Mesendoderm (in vitro differentiated cells): Measurements from ENCODE around the gene NGDN.

ENCODE experiments used
- DNase-seq: peaks from one replicate; pipeline ENCODE4 v3.0.0; 2013
- H2AK5ac ChIP-seq: 2 replicates; pipeline ENCODE4 v1.6.1; 2013; ENCODE audit warnings: low read length, inconsistent platforms
- H2BK120ac ChIP-seq: 2 replicates; pipeline ENCODE4 v1.6.1; 2013; ENCODE audit warnings: low read depth, mild to moderate bottlenecking, low read length, moderate library complexity, mixed read lengths
- H2BK15ac ChIP-seq: replicated peaks from 2 replicates; pipeline ENCODE4 v1.6.1; 2013; ENCODE audit warnings: low read depth, mild to moderate bottlenecking, moderate library complexity
- H2BK5ac ChIP-seq: 2 replicates; pipeline ENCODE4 v1.6.1; 2013; ENCODE audit warnings: low read length, inconsistent platforms
- H3K18ac ChIP-seq: 2 replicates; pipeline ENCODE4 v1.6.1; 2013; ENCODE audit warnings: mild to moderate bottlenecking, low read length, mixed read lengths
- H3K23ac ChIP-seq: one replicate; pipeline ENCODE4 v1.6.1; 2013; ENCODE audit warnings: low read length
- H3K27ac ChIP-seq: 2 replicates; pipeline ENCODE4 v1.5.1; 2013; ENCODE audit warnings: low read depth, mild to moderate bottlenecking, inconsistent platforms, low read length, moderate library complexity
- H3K27me3 ChIP-seq: 2 replicates; pipeline ENCODE4 v1.6.1; 2013; ENCODE audit warnings: low read length, control low read depth, mild to moderate bottlenecking, inconsistent platforms; ENCODE audit not compliant: insufficient read depth, poor library complexity
- H3K36me3 ChIP-seq: 2 replicates; pipeline ENCODE4 v1.6.1; 2013; ENCODE audit warnings: low read length, inconsistent platforms; ENCODE audit not compliant: control insufficient read depth, insufficient read depth
- H3K4ac ChIP-seq: one replicate; pipeline ENCODE4 v1.6.1; 2013; ENCODE audit warnings: low read depth, mild to moderate bottlenecking, low read length, moderate library complexity
- H3K4me1 ChIP-seq: 2 replicates; pipeline ENCODE4 v1.6.1; 2013; ENCODE audit warnings: low read depth, low read length, inconsistent platforms; ENCODE audit not compliant: control insufficient read depth
- H3K4me2 ChIP-seq: 2 replicates; pipeline ENCODE4 v1.6.1; 2013; ENCODE audit warnings: low read length
- H3K4me3 ChIP-seq: 2 replicates; pipeline ENCODE4 v1.5.1; 2013; ENCODE audit warnings: mild to moderate bottlenecking, low read length
- H3K56ac ChIP-seq: one replicate; pipeline ENCODE4 v1.6.1; 2013; ENCODE audit warnings: low read length
- H3K79me1 ChIP-seq: 2 replicates; pipeline ENCODE4 v1.6.1; 2013; ENCODE audit warnings: low read length, inconsistent platforms
- H3K79me2 ChIP-seq: 2 replicates; pipeline ENCODE4 v1.6.1; 2013; ENCODE audit warnings: mild to moderate bottlenecking, low read length; ENCODE audit not compliant: control insufficient read depth, insufficient read depth
- H3K9ac ChIP-seq: 2 replicates; pipeline ENCODE4 v1.6.1; 2013; ENCODE audit warnings: low read length, inconsistent platforms
- H4K5ac ChIP-seq: one replicate; pipeline ENCODE4 v1.6.1; 2013; ENCODE audit warnings: low read length
- H4K8ac ChIP-seq: one replicate; pipeline ENCODE4 v1.6.1; 2013; ENCODE audit warnings: low read depth, mild to moderate bottlenecking, control low read depth, low read length, moderate library complexity
- WGBS: extraction: QIAGEN DNeasy Blood & Tissue Kit; methylation state at CpG from one replicate; pipeline ENCODE4 v1.1.7; 2013; ENCODE audit warnings: low lambda C conversion rate, missing lambda C conversion rate; ENCODE audit not compliant: insufficient coverage; ENCODE audit errors: extremely low coverage; 5-methylcytosine and 5-hydroxymethylcytosine counted together

The NGDN gene

GRCh38 chr14:23432946-23433345 is 36.6 kb upstream of the NGDN start:
- Histone ChIP-seq H3K27ac (no peak overlapping the region), H2BK5ac (no peak overlapping the region), H4K5ac (no peak overlapping the region), H3K36me3 (no peaks in the 10 kb centered on the region), H3K79me2 (no peaks in the 10 kb centered on the region), H3K79me1 (no peaks in the 10 kb centered on the region), H3K4me2 (no peak overlapping the region), H3K4me1 (no peaks in the 10 kb centered on the region), H3K23ac (no peak overlapping the region), H2BK15ac (no peak overlapping the region), H3K18ac (no peak overlapping the region), H3K56ac (no peak overlapping the region), H3K27me3 (no peaks in the 10 kb centered on the region), H3K9ac (no peak overlapping the region), H3K4ac (no peak overlapping the region), H2AK5ac (no peak overlapping the region), H2BK120ac (no peak overlapping the region), H3K4me3 (no peak overlapping the region), H4K8ac (no peak overlapping the region)
- no peak for DNase-seq
- WGBS: no CpG with 5 or more reads among the region's 10 CpGs

DNA sequence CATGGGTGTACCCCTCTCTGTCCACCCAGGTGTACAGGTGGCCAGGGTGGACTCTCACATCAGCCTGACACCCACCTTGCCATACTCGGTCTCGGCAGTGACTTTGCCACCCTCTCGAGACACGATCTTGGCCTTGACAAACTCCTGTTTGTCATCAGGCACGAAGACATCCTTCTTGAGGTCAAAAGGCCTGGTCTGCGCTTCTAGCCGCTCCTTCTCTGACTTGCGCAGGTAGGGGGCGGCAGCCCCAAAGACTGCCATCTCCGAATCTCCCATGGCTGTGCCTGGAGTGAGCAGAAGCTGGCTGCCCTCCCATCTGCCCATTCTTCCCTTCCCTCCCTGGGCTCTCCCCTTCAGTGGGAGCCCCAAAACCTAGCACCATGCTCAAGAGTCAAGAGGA is 36.0 kb upstream of the NGDN start:
- Histone ChIP-seq H3K4ac (no peak overlapping the region), H3K9ac (no peak overlapping the region), H2AK5ac (no peak overlapping the region), H3K79me2 (no peaks in the 10 kb centered on the region), H4K5ac (no peak overlapping the region), H4K8ac (no peak overlapping the region), H2BK120ac (no peak overlapping the region), H3K56ac (no peak overlapping the region), H2BK5ac (no peak overlapping the region), H3K23ac (no peak overlapping the region), H3K27ac (no peak overlapping the region), H3K79me1 (no peaks in the 10 kb centered on the region), H3K27me3 (no peaks in the 10 kb centered on the region), H3K4me3 (no peak overlapping the region), H3K18ac (no peak overlapping the region), H2BK15ac (no peak overlapping the region), H3K4me1 (no peaks in the 10 kb centered on the region), H3K36me3 (no peaks in the 10 kb centered on the region), H3K4me2 (no peak overlapping the region)
- no peak for DNase-seq
- WGBS: no CpG with 5 or more reads among the region's 10 CpGs

DNA sequence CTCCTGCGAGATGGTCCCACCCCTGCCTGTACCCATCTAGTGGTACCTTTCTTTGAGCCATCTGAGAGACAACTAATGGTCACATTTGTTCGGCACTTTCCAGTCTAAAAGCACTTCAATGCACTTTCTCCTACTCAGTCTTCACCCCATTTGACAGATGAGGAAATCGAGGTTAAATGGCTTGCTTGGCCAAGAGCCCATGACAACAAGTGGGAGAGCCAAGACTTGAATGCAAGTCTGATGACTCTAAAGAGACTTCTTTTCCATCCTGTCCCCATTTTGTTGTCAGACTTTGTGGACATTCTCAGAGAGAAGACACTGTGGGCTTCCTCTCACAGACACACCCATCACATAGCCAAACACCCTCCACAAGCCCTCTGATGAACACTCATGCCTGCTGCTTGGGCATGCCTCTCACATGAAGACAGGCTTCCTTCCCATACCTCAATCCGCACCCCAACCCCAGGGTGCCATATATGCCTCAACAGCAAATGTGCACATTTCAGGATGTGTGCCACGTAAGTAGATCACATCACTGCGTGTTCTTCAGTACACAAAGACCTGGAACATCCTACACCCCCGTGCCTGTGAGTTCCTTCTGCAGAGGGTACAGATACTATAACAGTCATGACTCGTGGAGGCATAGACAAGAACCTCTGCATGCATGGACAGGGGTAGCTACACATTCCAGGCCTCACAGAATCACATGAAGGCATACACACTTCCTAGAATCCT is 34.8 kb upstream of the NGDN start:
- DNase-seq: no peak
- no peaks in the 10 kb centered on the region for H3K4me1 ChIP-seq

DNA sequence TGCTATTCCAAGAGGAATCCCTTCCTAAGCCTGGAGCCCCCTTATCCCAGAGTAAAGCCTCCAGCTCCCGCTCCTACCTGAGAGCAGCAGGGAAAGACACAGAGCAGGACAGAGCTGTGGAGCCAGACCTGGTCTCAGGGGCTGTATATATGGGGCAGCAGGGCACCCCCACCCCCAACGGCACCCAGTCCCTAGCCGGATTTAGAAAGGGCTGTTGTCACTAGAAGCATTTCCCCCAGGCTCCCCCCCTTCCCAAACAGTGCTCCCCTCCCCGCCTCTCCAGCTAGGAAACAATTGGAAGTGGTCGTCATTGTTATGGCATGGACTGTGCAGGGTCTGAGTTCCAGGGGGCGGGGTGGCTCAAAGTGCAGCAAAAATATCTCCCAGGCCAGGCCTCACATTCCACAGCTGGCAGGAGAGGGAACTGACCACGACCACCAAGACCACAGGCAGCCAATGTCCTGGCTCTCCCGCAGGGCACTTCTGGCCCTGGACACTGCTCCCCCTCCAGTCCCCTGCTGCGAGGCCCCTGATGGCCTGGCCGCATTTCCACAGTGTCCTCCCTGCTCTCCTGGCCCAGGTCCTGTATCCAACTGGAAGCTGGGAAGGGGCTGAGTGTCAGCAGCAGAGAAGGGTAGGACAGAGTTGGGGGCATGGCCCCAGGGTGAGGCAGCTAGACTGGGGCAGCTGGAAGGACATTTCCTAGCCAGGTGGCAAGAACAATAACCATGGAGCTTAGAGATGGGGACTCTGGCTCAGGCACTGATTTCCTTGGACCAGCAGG is 33.8 kb upstream of the NGDN start, which contains the start of gene MYH7:
TSS of gene MYH7 (minus strand) at position 118 of the 784 bp plus-strand sequence. CDS start 1,928 bp downstream, outside the sequence.
- H2BK15ac ChIP-seq: no peak within 1 kb of the TSS
- H4K5ac ChIP-seq: no peak within 1 kb of the TSS
- no peaks in the 10 kb centered on the region for H3K27me3 ChIP-seq
- no peak for DNase-seq
- H4K8ac ChIP-seq: no peak within 1 kb of the TSS
- no peak within 1 kb of the TSS for H3K9ac ChIP-seq
- no peak within 1 kb of the TSS for H2BK120ac ChIP-seq
- no CpG with 5 or more reads among the region's 10 CpGs for WGBS
- H3K4me3 ChIP-seq: no peak within 1 kb of the TSS
- no peak within 1 kb of the TSS for H3K56ac ChIP-seq
- H3K27ac ChIP-seq: no peak within 1 kb of the TSS
- no peak within 1 kb of the TSS for H3K23ac ChIP-seq
- H3K79me2 ChIP-seq: no peaks in the 10 kb centered on the region
- no peak within 1 kb of the TSS for H3K18ac ChIP-seq
- H3K4me1 ChIP-seq: no peaks in the 10 kb centered on the region
- no peak within 1 kb of the TSS for H3K4ac ChIP-seq
- H3K79me1 ChIP-seq: no peaks in the 10 kb centered on the region
- H3K36me3 ChIP-seq: no peaks in the 10 kb centered on the region
- no peak within 1 kb of the TSS for H3K4me2 ChIP-seq
- H2AK5ac ChIP-seq: no peak within 1 kb of the TSS
- H2BK5ac ChIP-seq: no peak within 1 kb of the TSS

More for the DNA sequence above, 34.8 kb upstream of the NGDN start:
- Histone ChIP-seq H3K9ac (no peak overlapping the region), H4K8ac (no peak overlapping the region), H3K56ac (no peak overlapping the region), H3K27ac (no peak overlapping the region), H2BK5ac (no peak overlapping the region), H2AK5ac (no peak overlapping the region), H3K4me2 (no peak overlapping the region), H3K4me3 (no peak overlapping the region), H3K79me1 (no peaks in the 10 kb centered on the region), H2BK15ac (no peak overlapping the region), H2BK120ac (no peak overlapping the region), H3K18ac (no peak overlapping the region), H3K36me3 (no peaks in the 10 kb centered on the region), H3K4ac (no peak overlapping the region), H3K27me3 (no peaks in the 10 kb centered on the region), H3K23ac (no peak overlapping the region), H4K5ac (no peak overlapping the region), H3K79me2 (no peaks in the 10 kb centered on the region)
- WGBS: no CpG with 5 or more reads among the region's 8 CpGs

GRCh38 chr14:23436327-23437132 is 33.0 kb upstream of the NGDN start:
- H2BK5ac ChIP-seq: no peak overlapping the region
- no peak overlapping the region for H4K8ac ChIP-seq
- no peak overlapping the region for H2BK15ac ChIP-seq
- no peaks in the 10 kb centered on the region for H3K27me3 ChIP-seq
- no peaks in the 10 kb centered on the region for H3K4me1 ChIP-seq
- H3K9ac ChIP-seq: no peak overlapping the region
- no peak overlapping the region for H3K4ac ChIP-seq
- no peak overlapping the region for H3K18ac ChIP-seq
- H2BK120ac ChIP-seq: no peak overlapping the region
- H3K4me2 ChIP-seq: no peak overlapping the region
- H3K27ac ChIP-seq: no peak overlapping the region
- no peak overlapping the region for H2AK5ac ChIP-seq
- no peak overlapping the region for H3K4me3 ChIP-seq
- H3K36me3 ChIP-seq: no peaks in the 10 kb centered on the region
- H3K79me1 ChIP-seq: no peaks in the 10 kb centered on the region
- no peak overlapping the region for H4K5ac ChIP-seq
- H3K79me2 ChIP-seq: no peaks in the 10 kb centered on the region
- peak; percentile 19 for DNase-seq
- no peak overlapping the region for H3K56ac ChIP-seq
- no peak overlapping the region for H3K23ac ChIP-seq
- WGBS: no CpG with 5 or more reads among the region's 15 CpGs
